PC-9 (cell line): ENCODE data around the gene SLIT1.

Source experiments
- EZH2 ChIP-seq: fragments of 200-600 bp; sonication (generic); IDR thresholded peaks from 2 replicates; pipeline ENCODE4 v1.8.0; 2017; ENCODE audit warnings: antibody characterized with exemption, low read depth
- TF ChIP-seq, protein P1 (sequence below): fragments of 200-600 bp; sonication (generic); conservative IDR thresholded peaks from 2 replicates; pipeline ENCODE4 v1.6.1; 2017; ENCODE audit warnings: mixed run types, antibody characterized with exemption, mild to moderate bottlenecking, moderate library complexity

DNA sequence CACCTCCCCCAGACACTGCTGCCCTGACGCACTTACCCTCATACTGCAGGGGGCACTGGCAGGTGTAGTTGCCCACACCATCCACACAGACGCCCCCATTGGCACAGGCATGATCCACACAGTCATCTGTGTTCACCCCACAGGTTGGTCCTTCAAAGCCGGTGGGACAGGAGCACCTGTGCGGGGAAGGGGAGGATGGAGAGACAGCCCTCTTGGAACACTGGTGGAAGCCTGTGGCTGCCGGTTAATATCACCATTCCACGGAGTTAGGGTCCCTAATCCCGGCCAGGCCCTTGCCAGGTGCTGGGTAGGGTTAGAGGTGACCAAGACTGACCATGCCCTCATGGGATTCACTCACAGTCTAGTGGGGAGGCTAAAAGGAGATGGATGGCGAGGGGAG lies 171.8 kb downstream of the SLIT1 start:
- TF ChIP-seq, protein P1, sequence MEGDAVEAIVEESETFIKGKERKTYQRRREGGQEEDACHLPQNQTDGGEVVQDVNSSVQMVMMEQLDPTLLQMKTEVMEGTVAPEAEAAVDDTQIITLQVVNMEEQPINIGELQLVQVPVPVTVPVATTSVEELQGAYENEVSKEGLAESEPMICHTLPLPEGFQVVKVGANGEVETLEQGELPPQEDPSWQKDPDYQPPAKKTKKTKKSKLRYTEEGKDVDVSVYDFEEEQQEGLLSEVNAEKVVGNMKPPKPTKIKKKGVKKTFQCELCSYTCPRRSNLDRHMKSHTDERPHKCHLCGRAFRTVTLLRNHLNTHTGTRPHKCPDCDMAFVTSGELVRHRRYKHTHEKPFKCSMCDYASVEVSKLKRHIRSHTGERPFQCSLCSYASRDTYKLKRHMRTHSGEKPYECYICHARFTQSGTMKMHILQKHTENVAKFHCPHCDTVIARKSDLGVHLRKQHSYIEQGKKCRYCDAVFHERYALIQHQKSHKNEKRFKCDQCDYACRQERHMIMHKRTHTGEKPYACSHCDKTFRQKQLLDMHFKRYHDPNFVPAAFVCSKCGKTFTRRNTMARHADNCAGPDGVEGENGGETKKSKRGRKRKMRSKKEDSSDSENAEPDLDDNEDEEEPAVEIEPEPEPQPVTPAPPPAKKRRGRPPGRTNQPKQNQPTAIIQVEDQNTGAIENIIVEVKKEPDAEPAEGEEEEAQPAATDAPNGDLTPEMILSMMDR: no peak
- TF ChIP-seq EZH2: no peak
